K562 (cell line): ENCODE measurements around the gene HSPA1B. TPM values are rescaled to one million over a fixed set of nuclear protein-coding genes. Genes with fewer than 3 reads are reported as not detected.
A peak's percentile ranks its signal among the peaks of the same experiment; 100 is the strongest.

Experiments used
- ADNP ChIP-seq: fragments of 200-800 bp; sonication (Bioruptor generic); IDR thresholded peaks from 2 replicates; pipeline ENCODE4 v1.6.1; 2016; ENCODE audit warnings: missing genetic modification characterization, missing compliant biosample characterization
- CBX5 ChIP-seq: IDR thresholded peaks from 2 replicates; pipeline ENCODE4 v1.6.1; 2014; ENCODE audit warnings: low read depth, borderline replicate concordance
- ETV6 ChIP-seq, 3 experiments: fragments of 150-350 bp in 1 of 3; sonication (generic) in 1 of 3; formaldehyde crosslinking in 1 of 3; IDR thresholded peaks; 2 replicates each; pipeline versions ENCODE4 v1.6.1 to v1.8.0; 2014 to 2022; ENCODE audit warnings: borderline replicate concordance in 2 of 3, low read depth in 2 of 3, antibody characterized with exemption in 1 of 3, low read length in 1 of 3, mild to moderate bottlenecking in 1 of 3, missing genetic modification reagents in 1 of 3
- FIP1L1 ChIP-seq: fragments of 200-400 bp; formaldehyde crosslinking; IDR thresholded peaks from 2 replicates; pipeline ENCODE4 v1.6.1; 2018; ENCODE audit warnings: mild to moderate bottlenecking, low read depth, low read length; ENCODE audit not compliant: poor library complexity, severe bottlenecking
- FOXA1 ChIP-seq: fragments of 450-650 bp; IDR thresholded peaks from 2 replicates; pipeline ENCODE4 v1.6.1; 2016; ENCODE audit warnings: mild to moderate bottlenecking, borderline replicate concordance
- MAFF ChIP-seq: IDR thresholded peaks from 2 replicates; pipeline ENCODE4 v1.6.1; 2012; ENCODE audit warnings: low read length, improper control_type of control experiment
- MTF1 ChIP-seq: fragments of 250-450 bp; sonication (Bioruptor Pico); IDR thresholded peaks from 2 replicates; pipeline ENCODE4 v1.9.0; 2021; ENCODE audit warnings: moderate library complexity, mild to moderate bottlenecking, inconsistent platforms, borderline replicate concordance
- NCOA4 ChIP-seq: fragments of 450-650 bp; IDR thresholded peaks from 2 replicates; pipeline ENCODE4 v1.6.1; 2018; ENCODE audit warnings: mild to moderate bottlenecking; ENCODE audit not compliant: partially characterized antibody
- RFX7 ChIP-seq: fragments of 250-450 bp; sonication (Bioruptor Pico); IDR thresholded peaks from 2 replicates; pipeline ENCODE4 v1.5.1; 2021; ENCODE audit warnings: mild to moderate bottlenecking
- ZNF717 ChIP-seq: fragments of 250-450 bp; sonication (Bioruptor Pico); IDR thresholded peaks from 2 replicates; pipeline ENCODE4 v1.5.0; 2021
- polyA plus RNA-seq, 8 experiments: library from polyadenylated mRNA; depleted of rRNA in 4 of 8; stranded (reverse) in 5 of 8; unstranded in 3 of 8; fragments of >200 nt; fragmentation: Nextera tagmentation in 2 of 8; fragmentation: Illumina TruSeq in 1 of 8; extraction: Ambion mirVana in 2 of 8; extraction: Trizol in 1 of 8; gene quantifications; 2 replicates each; pipeline versions ENCODE4 v1.2.1 to v1.2.3, GENCODE V29; 2011 to 2014; ENCODE audit warnings: inconsistent platforms in 1 of 8, missing spikeins in 1 of 8
- total RNA-seq, 7 experiments: library from RNA; depleted of rRNA in 6 of 7; stranded (reverse); fragments of >200 nt in 6 of 7; fragmentation: Illumina TruSeq in 2 of 7; extraction: Trizol in 2 of 7; gene quantifications; 2 replicates each; pipeline versions ENCODE4 v1.2.1 to v1.2.3, GENCODE V29; 2011 to 2021; ENCODE audit warnings: low replicate concordance in 1 of 7
- TF ChIP-seq, protein P1 (sequence below), 3 experiments: IDR thresholded peaks in 2 of 3; conservative IDR thresholded peaks in 1 of 3; 2 replicates each; pipeline ENCODE4 v1.5.1; 2011 to 2012; ENCODE audit warnings: low read length in 3 of 3, mild to moderate bottlenecking in 3 of 3, control low read depth in 2 of 3, improper control_type of control experiment in 1 of 3, inconsistent platforms in 1 of 3, low read depth in 1 of 3, mixed read lengths in 1 of 3, moderate library complexity in 1 of 3; ENCODE audit not compliant: insufficient read depth in 2 of 3
- TF ChIP-seq, protein P2 (sequence below), 2 experiments: fragments of 450-650 bp in 1 of 2; sonication (generic) in 1 of 2; formaldehyde crosslinking in 1 of 2; IDR thresholded peaks in 1 of 2; conservative IDR thresholded peaks in 1 of 2; 2 replicates each; pipeline versions ENCODE4 v1.6.1 to v1.8.1; 2016 to 2023; ENCODE audit warnings: mild to moderate bottlenecking in 2 of 2, moderate library complexity in 2 of 2, inconsistent platforms in 1 of 2, missing genetic modification reagents in 1 of 2
- TF ChIP-seq, protein P3 (sequence below): fragments of 200-800 bp; sonication (Bioruptor generic); IDR thresholded peaks from 2 replicates; pipeline ENCODE4 v1.6.1; 2016; ENCODE audit warnings: missing genetic modification characterization, missing compliant biosample characterization
- TF ChIP-seq, protein P4 (sequence below): fragments of 250-450 bp; sonication (Bioruptor Pico); IDR thresholded peaks from 2 replicates; pipeline ENCODE4 v1.5.0; 2021; ENCODE audit warnings: mild to moderate bottlenecking, borderline replicate concordance

HSPA1B gene
- total and polyA plus RNA-seq, 9 of the 15 experiments (the other 6 are each of a cell fraction or from before 2014, with no cell fraction given): 0.27 to 227 (median 51.2) TPM

DNA sequence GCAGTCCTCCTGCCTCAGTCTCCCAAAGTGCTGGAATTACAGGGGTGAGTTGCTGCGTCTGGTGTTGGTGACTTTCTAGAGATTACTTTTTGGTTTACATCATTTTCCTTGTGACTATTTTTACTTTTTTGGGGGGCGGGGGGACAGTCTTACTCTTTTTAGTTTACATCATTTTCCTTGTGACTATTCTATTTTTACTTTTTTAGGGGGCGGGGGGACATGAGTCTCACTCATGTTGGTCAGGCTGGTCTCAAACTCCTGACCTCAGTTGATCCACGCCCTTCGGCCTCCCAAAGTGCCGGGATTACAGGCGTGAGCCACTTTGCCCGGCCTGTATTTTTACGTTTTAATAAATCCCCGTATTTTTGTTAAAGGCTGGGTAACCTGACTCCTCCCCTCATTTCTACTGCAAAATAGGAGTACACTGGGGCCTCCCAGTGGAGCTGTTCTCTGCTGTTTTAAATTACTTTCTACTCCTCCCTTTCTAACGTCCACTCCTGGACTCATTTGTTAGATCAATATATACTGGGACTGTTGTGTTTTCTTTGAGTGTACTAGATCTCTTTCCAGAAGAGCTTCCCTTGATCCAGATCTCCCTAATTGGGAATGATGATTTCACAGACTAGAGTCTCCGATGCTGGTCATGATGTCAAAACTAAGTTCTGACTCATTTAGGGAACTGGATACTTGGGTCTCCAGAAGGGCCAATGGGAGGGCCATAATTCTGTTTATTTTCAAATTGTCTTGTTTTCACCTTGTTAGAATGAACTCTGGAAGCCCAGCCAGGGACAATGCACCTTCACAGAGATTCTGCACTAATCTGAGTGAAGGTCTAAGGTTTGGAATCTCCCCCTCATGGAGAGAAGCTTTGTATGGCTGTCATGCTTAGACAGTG lies 9.2 kb downstream of the HSPA1B start (continued):
- TF ChIP-seq, protein P1, sequence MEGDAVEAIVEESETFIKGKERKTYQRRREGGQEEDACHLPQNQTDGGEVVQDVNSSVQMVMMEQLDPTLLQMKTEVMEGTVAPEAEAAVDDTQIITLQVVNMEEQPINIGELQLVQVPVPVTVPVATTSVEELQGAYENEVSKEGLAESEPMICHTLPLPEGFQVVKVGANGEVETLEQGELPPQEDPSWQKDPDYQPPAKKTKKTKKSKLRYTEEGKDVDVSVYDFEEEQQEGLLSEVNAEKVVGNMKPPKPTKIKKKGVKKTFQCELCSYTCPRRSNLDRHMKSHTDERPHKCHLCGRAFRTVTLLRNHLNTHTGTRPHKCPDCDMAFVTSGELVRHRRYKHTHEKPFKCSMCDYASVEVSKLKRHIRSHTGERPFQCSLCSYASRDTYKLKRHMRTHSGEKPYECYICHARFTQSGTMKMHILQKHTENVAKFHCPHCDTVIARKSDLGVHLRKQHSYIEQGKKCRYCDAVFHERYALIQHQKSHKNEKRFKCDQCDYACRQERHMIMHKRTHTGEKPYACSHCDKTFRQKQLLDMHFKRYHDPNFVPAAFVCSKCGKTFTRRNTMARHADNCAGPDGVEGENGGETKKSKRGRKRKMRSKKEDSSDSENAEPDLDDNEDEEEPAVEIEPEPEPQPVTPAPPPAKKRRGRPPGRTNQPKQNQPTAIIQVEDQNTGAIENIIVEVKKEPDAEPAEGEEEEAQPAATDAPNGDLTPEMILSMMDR (IDR thresholded peaks at IDR 0.05 in 2 of 3, conservative IDR thresholded peaks at IDR 0.05 in 1 of 3; ENCODE audit: insufficient read depth in 2 of 3, low read depth in 1 of 3, low read length in 3 of 3): peak; percentile 0 to 40 (median 27); a peak in 3 of 6 replicates
- TF ChIP-seq FIP1L1: no peak
- no peak for TF ChIP-seq MAFF
- 0 out of 2 replicates have a peak, but pooled peaks have one; percentile 55 for TF ChIP-seq RFX7 (CRISPR knock-in tag)
- no peak for TF ChIP-seq MTF1 (CRISPR knock-in tag)
- no peak for TF ChIP-seq NCOA4
- TF ChIP-seq ADNP (tag): no peak
- no peak for TF ChIP-seq CBX5
- TF ChIP-seq, protein P2, sequence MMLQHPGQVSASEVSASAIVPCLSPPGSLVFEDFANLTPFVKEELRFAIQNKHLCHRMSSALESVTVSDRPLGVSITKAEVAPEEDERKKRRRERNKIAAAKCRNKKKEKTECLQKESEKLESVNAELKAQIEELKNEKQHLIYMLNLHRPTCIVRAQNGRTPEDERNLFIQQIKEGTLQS (IDR thresholded peaks at IDR 0.05): no peak
- TF ChIP-seq, protein P2 (CRISPR knock-in tag; conservative IDR thresholded peaks at IDR 0.05): no peak
- no peak for TF ChIP-seq ETV6 (IDR thresholded peaks at IDR 0.05; ENCODE audit: borderline replicate concordance in 1 of 2, low read depth in 2 of 2, low read length in 1 of 2)
- no peak for TF ChIP-seq ETV6 (CRISPR knock-in tag; IDR thresholded peaks at IDR 0.05; ENCODE audit: borderline replicate concordance)
- TF ChIP-seq, protein P3, sequence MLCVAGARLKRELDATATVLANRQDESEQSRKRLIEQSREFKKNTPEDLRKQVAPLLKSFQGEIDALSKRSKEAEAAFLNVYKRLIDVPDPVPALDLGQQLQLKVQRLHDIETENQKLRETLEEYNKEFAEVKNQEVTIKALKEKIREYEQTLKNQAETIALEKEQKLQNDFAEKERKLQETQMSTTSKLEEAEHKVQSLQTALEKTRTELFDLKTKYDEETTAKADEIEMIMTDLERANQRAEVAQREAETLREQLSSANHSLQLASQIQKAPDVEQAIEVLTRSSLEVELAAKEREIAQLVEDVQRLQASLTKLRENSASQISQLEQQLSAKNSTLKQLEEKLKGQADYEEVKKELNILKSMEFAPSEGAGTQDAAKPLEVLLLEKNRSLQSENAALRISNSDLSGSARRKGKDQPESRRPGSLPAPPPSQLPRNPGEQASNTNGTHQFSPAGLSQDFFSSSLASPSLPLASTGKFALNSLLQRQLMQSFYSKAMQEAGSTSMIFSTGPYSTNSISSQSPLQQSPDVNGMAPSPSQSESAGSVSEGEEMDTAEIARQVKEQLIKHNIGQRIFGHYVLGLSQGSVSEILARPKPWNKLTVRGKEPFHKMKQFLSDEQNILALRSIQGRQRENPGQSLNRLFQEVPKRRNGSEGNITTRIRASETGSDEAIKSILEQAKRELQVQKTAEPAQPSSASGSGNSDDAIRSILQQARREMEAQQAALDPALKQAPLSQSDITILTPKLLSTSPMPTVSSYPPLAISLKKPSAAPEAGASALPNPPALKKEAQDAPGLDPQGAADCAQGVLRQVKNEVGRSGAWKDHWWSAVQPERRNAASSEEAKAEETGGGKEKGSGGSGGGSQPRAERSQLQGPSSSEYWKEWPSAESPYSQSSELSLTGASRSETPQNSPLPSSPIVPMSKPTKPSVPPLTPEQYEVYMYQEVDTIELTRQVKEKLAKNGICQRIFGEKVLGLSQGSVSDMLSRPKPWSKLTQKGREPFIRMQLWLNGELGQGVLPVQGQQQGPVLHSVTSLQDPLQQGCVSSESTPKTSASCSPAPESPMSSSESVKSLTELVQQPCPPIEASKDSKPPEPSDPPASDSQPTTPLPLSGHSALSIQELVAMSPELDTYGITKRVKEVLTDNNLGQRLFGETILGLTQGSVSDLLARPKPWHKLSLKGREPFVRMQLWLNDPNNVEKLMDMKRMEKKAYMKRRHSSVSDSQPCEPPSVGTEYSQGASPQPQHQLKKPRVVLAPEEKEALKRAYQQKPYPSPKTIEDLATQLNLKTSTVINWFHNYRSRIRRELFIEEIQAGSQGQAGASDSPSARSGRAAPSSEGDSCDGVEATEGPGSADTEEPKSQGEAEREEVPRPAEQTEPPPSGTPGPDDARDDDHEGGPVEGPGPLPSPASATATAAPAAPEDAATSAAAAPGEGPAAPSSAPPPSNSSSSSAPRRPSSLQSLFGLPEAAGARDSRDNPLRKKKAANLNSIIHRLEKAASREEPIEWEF (CRISPR knock-in tag): no peak
- TF ChIP-seq FOXA1: no peak
- TF ChIP-seq, protein P4, sequence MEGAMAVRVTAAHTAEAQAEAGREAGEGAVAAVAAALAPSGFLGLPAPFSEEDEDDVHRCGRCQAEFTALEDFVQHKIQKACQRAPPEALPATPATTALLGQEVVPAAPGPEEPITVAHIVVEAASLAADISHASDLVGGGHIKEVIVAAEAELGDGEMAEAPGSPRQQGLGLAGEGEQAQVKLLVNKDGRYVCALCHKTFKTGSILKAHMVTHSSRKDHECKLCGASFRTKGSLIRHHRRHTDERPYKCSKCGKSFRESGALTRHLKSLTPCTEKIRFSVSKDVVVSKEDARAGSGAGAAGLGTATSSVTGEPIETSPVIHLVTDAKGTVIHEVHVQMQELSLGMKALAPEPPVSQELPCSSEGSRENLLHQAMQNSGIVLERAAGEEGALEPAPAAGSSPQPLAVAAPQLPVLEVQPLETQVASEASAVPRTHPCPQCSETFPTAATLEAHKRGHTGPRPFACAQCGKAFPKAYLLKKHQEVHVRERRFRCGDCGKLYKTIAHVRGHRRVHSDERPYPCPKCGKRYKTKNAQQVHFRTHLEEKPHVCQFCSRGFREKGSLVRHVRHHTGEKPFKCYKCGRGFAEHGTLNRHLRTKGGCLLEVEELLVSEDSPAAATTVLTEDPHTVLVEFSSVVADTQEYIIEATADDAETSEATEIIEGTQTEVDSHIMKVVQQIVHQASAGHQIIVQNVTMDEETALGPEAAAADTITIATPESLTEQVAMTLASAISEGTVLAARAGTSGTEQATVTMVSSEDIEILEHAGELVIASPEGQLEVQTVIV: peak; percentile 67; the same call in 1 of the 2 replicates
- no peak for TF ChIP-seq ZNF717 (CRISPR knock-in tag)
